HG02642 (cell line): ENCODE results near the gene MEIOSIN.
"Not testable (repeated sequence)": the region's sequence is repeated elsewhere in the genome, so short reads cannot be mapped to it uniquely, and the experiment has no call there.

Source experiments
- ATAC-seq: cut with Tn5 transposase; IDR thresholded peaks from one replicate; pipeline ENCODE4 v1.9.1; 2021; ENCODE audit warnings: mild to moderate bottlenecking; ENCODE audit not compliant: unreplicated experiment, poor library complexity

Gene MEIOSIN

GRCh38 chr19:45733160-45733810 is at the start of gene MEIOSIN:
MEIOSIN (plus strand) TSS chr19:45733439; CDS start chr19:45735377, 1,938 bp downstream.
- ATAC-seq = no peak

- ATAC-seq = not testable (repeated sequence)
These were observed 48.2 kb upstream of the MEIOSIN start for GRCh38 chr19:45685045-45685444.

- no peak for ATAC-seq
These were observed 45.6 kb upstream of the MEIOSIN start for GRCh38 chr19:45687599-45687998.

GRCh38 chr19:45691516-45692186 is 41.6 kb upstream of the MEIOSIN start, which contains the start of gene SNRPD2:
SNRPD2 (minus strand) TSS chr19:45691953; CDS start chr19:45691888, 65 bp downstream.
- ATAC-seq = peak; percentile 56

- ATAC-seq = peak; percentile 88
These were observed 40.8 kb upstream of the MEIOSIN start, which contains the start of gene QPCTL for GRCh38 chr19:45692187-45693105. QPCTL (plus strand) TSS chr19:45692666; CDS start chr19:45692704, 38 bp downstream.

- ATAC-seq = no peak
These were observed 40.0 kb upstream of the MEIOSIN start for GRCh38 chr19:45693106-45693788.

- ATAC-seq = no peak
These were observed 31.6 kb upstream of the MEIOSIN start for GRCh38 chr19:45701676-45702075.

GRCh38 chr19:45705115-45705514 is 28.1 kb upstream of the MEIOSIN start:
- ATAC-seq = no peak

GRCh38 chr19:45705710-45706415 is 27.4 kb upstream of the MEIOSIN start:
- ATAC-seq = no peak

- no peak for ATAC-seq
These were observed 22.7 kb upstream of the MEIOSIN start for GRCh38 chr19:45710356-45711130.

- no peak for ATAC-seq
These were observed 21.2 kb upstream of the MEIOSIN start for GRCh38 chr19:45711851-45712698.

GRCh38 chr19:45712699-45713067 is 20.6 kb upstream of the MEIOSIN start:
- no peak for ATAC-seq

- ATAC-seq = no peak
These were observed 20.1 kb upstream of the MEIOSIN start for GRCh38 chr19:45713141-45713540.

- ATAC-seq = no peak
These were observed 18.1 kb upstream of the MEIOSIN start for GRCh38 chr19:45715139-45715538.

GRCh38 chr19:45716359-45717130 is 16.7 kb upstream of the MEIOSIN start:
- ATAC-seq = no peak

- peak; percentile 94 for ATAC-seq
These were observed 15.9 kb upstream of the MEIOSIN start for GRCh38 chr19:45717131-45717982.
